ENCODE measurements around the gene PADI6.
"Not testable (repeated sequence)": the region's sequence is repeated elsewhere in the genome, so short reads cannot be mapped to it uniquely, and the experiment has no call there.

The PADI6 gene

DNA sequence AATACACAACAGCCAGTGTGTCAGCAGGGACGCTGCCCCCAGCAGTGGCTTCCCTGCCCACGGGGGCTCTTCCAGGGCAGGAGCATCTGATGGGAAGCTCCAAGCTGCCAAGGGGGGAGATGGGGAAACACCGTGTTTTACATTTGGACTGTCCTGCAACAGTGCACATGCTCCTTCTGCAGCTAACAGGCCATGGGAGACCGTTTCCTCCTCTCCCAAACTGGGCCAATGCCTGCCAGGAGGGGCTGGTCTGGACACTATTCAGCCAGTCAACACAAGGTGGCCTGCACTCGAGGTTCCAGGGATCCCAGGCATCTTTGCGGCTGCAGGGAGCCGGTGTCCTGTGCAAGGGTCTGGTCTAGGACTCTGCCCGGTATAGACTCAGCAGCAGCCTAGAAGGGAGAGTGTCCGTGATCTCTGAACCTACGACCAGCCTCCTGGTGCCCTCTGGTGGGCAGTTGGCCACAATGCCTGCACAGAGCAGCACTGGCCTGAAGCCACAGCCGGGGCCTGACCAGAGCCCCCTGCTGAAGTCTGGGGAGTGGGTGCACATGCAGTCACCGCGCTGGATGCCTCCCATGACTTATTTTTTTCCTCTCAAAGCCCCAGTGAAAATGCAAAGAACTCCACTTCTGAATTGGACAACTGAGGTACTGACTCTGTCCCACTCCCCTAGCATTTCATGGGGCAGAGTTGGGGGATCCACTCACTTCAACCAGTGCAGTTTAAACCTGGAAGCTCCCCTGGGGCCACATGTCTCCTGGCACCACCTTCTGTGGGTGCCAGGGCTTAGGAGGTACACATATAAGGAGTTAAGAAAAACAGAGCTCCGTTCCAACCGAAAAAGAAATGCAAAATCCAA is 34.1 kb downstream of the PADI6 start:
- DNase-seq: peak; percentile 70

- not testable (repeated sequence) for DNase-seq
These were observed 34.9 kb downstream of the PADI6 start for GRCh38 chr1:17406760-17407475.

DNA sequence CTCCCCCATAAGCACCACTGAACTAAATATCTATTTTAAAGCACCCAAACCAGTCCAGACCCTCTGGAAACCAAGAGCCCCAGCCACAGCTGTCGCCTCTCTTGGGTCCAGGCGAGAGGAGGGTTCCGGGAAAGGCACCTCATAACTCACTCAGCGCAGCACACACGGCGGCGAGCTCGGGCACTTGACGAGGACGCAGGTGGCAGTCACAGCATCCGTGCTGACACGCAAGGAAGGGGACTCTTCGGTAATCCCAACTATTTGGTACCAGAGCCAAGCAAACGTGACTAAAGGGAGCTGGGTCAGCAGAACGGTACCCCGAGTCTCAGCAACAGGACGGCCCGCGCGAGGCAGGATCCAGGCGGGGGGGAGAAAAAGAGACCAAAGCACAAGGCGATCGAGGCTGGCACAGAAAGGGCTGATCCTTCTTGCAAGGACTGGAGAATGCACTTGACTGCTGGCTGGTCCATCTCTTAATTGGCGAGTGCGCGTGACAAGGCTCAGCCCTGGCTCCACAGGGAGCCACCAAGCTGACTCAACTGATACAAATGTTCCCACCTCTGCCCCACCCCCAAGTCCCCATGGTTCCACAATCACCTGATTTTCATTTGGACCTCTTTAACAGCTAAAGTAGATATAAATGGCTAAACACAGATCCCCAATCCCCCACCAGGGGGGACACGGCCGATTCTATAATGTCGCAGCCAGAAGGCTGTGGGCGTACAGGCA is 36.0 kb downstream of the PADI6 start:
- DNase-seq: not testable (repeated sequence)

GRCh38 chr1:17409391-17409811 is 37.4 kb downstream of the PADI6 start:
- no peak for DNase-seq

DNA sequence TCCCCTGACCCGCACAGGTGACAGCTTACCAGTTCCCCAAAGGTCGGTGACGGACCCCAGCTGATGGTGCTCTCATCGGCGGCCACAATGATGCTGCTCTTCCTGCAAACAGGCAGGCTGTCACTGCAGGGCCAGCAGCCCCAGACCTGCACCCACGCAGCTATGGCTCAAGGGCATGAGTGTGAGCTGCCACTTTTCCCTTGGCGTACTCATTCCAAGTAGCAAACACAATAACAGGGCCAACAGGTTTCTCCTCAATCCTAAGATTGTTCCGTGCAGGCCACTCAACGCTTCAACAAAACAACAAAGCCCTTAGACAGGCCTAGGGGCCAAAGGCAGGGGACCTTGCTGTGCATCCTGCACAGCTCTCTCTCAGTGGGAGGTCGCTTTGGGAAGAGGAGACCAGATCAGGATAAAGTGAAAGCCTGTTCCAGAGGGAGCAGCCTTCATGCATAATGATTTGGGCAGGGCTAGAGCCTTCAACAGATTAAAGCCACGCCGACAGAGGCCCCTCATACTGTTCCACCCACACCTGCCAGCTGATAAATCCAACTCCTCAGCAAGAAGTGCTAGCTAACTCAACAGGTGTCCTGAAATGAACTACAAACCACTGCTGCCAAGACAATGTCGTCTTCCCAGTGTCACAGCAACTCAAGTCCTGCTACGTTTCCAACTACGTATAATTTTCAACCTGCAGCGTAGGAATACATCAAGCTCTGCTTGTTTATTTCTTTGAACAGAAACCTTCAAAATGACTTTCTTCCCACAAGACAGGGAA is 40.3 kb downstream of the PADI6 start:
- no peak for DNase-seq

GRCh38 chr1:17414022-17414421 is 42.0 kb downstream of the PADI6 start:
- no peak for DNase-seq

- DNase-seq: no peak
These were observed 44.4 kb downstream of the PADI6 start for GRCh38 chr1:17416389-17416788.

GRCh38 chr1:17419626-17420328 is 47.8 kb downstream of the PADI6 start:
- peak; percentile 77 for DNase-seq

DNA sequence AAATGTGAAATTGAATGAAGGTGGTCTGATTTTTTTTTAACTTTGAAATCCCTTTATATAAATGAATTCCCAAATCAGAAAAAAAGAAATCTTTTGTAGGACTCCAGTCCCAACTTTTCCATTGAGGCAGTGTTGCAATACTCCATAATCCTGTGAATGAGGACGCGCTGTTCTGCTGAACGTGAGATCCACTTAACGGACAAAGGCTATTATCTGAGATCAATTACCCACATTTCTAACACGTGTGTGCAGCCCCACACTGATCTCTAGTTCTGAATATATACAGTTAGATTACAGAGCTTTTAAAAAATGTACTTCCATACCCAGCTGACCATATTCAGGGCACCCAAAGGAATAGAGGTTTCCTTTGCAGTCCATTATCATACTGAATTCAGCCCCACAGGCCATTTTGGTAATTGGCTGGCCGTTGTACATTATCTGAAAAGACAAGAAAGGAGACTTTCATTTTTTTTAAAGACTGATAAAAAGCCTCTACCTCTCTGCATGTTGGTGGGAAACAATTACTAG is 48.5 kb downstream of the PADI6 start:
- no peak for DNase-seq

GRCh38 chr1:17422461-17422860 is 50.5 kb downstream of the PADI6 start:
- DNase-seq: no peak

- no peak for DNase-seq
These were observed 51.8 kb downstream of the PADI6 start for GRCh38 chr1:17423781-17424245.

- DNase-seq: peak; percentile 23
These were observed 54.0 kb downstream of the PADI6 start for GRCh38 chr1:17425806-17426600.

DNA sequence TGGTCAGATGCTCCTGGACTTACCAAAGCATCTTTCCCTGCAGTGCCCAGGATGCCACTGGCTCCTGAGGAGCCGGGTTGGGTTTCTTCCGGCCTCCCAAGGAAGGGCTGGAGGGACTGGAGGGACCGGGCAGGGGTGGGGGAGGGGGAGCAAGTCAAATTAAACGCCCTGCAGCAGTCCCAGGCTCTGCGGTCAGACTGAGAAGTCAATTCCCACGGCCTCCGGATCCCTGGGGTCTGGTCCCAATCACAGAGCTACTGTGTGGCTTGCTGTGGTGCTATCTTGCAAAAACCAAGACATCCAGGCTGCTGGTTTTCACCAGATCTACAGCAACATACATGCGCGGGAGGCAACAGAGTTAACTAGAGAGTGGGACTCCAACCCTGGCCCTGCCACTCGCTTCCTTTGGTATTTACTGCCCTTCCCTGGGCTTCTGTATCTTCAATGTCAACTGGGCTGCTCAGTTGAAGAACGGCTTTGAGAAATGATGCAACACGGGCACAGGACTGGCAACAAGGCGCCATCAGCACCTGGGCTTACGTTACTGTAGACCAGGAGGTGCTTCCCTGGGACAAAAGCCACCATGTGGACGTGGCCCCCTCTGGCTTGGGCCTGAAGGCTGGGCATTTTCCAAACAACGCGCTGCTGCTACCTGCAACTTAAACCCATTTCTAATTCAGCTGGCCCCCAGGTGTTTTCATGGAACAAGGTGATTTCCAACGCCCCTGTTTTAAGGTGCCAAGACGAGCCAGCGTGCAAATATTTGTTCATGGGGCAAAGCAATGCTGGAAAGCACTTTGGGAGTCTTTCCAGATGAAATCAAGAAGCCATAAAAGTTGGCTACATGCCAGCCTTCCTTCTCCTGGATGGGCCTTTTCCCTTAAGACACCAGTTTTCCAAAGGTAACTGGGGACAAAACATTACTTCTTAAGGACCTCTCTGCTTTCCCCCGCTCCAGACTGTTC is 56.0 kb downstream of the PADI6 start:
- no peak for DNase-seq

DNA sequence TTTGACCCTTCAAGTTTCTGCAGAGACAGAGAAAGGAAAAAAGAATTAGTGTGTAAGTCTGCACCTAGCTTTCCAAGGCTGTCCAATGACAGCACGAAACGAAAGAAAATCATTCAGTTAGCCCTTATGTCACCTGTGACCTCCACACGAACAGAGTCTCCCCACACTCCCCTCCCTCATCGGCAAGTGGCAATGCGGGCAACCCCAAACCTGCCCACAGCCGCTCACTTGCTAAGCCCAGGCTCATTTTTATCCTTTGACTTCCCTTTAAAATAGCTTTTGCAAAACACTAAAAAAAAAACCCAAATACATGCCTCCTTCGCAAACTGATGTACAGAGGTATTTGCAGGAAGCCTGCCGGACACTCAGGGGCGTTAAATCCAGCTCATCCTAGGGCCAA is 57.2 kb downstream of the PADI6 start:
- no peak for DNase-seq

DNA sequence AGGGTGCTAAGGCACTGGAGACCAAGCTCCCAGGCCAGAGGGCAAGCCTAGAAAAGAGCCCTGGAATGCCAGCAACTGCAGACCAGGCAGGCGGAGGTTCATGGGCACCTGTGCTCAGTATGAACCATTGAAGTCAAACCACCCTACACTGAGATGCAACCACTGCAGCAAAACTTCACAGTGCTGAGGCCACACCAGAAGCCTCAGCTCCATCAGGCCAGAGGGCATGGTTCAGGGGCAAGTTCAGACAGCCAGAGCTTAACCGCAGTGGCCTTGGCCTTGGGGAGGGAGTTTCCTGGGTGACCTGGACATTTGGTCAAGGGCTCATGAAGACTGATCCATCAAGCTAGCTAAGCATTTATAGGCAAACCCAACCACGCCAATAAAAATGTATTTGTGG is 60.4 kb downstream of the PADI6 start:
- no peak for DNase-seq

- DNase-seq: no peak
These were observed 61.3 kb downstream of the PADI6 start for GRCh38 chr1:17433261-17433660.

- no peak for DNase-seq
These were observed 62.0 kb downstream of the PADI6 start for GRCh38 chr1:17434016-17434415.

DNA sequence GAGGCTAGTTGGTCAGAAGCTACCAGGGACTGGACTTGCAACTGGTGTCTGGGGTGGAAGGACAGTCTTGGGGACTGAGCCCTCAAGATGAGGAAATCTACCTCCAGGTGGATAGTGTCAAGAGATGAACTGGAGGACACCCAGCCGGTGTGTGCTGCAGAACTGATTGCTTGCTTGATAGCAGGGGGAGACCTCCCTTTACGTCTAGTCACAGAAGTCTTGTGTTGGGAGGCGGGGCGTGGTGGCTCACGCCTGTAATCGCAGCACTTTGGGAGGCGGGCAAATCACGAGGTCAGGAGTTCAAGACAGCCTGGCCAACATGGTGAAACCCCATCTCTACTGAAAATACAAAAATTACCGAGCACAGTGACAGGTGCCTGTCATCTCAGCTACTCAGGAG is 62.6 kb downstream of the PADI6 start:
- DNase-seq: no peak

GRCh38 chr1:17436380-17437174 is 64.6 kb downstream of the PADI6 start:
- DNase-seq: no peak
